ENCODE measurements around the gene ZNF607. TPM values are rescaled to one million over a fixed set of nuclear protein-coding genes. Genes with fewer than 3 reads are reported as not detected.

Gene ZNF607
- total and polyA plus RNA-seq, 2 donors (not counting 3 experiments of a cell fraction or from before 2014, with no cell fraction given) = 1.3 to 5.2 TPM

GRCh38 chr19:37706052-37706605 is 13.4 kb downstream of the ZNF607 start:
- BruUV-seq (replicated peaks) = no TSS peak
- DNase-seq (ENCODE audit: low read depth, low spot score) (no peak), FAIRE-seq (no peak)
- no peak overlapping the region for H3K4me3 ChIP-seq (replicated peaks in 1 of 3; ENCODE audit: insufficient read depth in 1 of 3, low read depth in 1 of 3, low read length in 3 of 3)
- intact Hi-C loops (cut with micrococcal nuclease) = no loop called here
- H3K9me1 ChIP-seq (replicated peaks; ENCODE audit: control insufficient read depth, extremely low read depth, insufficient read depth, low read length) = no peaks in the 10 kb centered on the region
- CTCF ChIA-PET = no interaction called here
- no peak overlapping the region for H3K27ac ChIP-seq (ENCODE audit: insufficient read depth, low read depth, low read length)
- POLR2A ChIA-PET = no interaction called here
- no peaks in the 10 kb centered on the region for H3K4me1 ChIP-seq (ENCODE audit: control insufficient read depth, extremely low read depth, insufficient read depth, low read length)
- no peak overlapping the region for H3K9ac ChIP-seq (replicated peaks; ENCODE audit: extremely low read depth, insufficient read depth, low read length)
- no peak overlapping the region for H3K4me2 ChIP-seq (ENCODE audit: insufficient read depth, low read length)
- no peaks in the 10 kb centered on the region for H3K27me3 ChIP-seq (ENCODE audit: control insufficient read depth in 2 of 2, insufficient read depth in 2 of 2, low read length in 2 of 2)
- no peaks in the 10 kb centered on the region for H3K79me2 ChIP-seq (ENCODE audit: control insufficient read depth, insufficient read depth, low read length)
- no peaks in the 10 kb centered on the region for H3K9me3 ChIP-seq (replicated peaks; ENCODE audit: control insufficient read depth, insufficient read depth, low read length)
- H4K20me1 ChIP-seq (replicated peaks; ENCODE audit: control insufficient read depth, extremely low read depth, insufficient read depth, low read length) = no peaks in the 10 kb centered on the region
- TF ChIP-seq CTCF (IDR thresholded peaks at IDR 0.05; ENCODE audit: extremely low read depth in 1 of 2, insufficient read depth in 1 of 2, low read depth in 1 of 2, low read length in 2 of 2) (no peak), MYC (IDR thresholded peaks at IDR 0.05; ENCODE audit: low read depth, low read length) (no peak), POLR2AphosphoS5 (IDR thresholded peaks at IDR 0.05; ENCODE audit: insufficient read depth, low read depth, low read length) (no peak), FOS (IDR thresholded peaks at IDR 0.05; ENCODE audit: borderline replicate concordance, insufficient read depth, low read length) (no peak), GATA2 (IDR thresholded peaks at IDR 0.05; ENCODE audit: insufficient read depth, insufficient read length, low read depth, low read length) (no peak), EZH2 (IDR thresholded peaks at IDR 0.05; ENCODE audit: borderline replicate concordance, low read depth, low read length, severe bottlenecking) (no peak), MAX (IDR thresholded peaks at IDR 0.05; ENCODE audit: insufficient read depth, insufficient read length) (no peak), POLR2A (IDR thresholded peaks at IDR 0.05; ENCODE audit: low read depth, low read length) (no peak), JUN (IDR thresholded peaks at IDR 0.05; ENCODE audit: borderline replicate concordance, insufficient read depth, insufficient read length, low read depth) (no peak)
- peaks cover 0 to 2% of the 10 kb centered on the region in 2 experiments for H3K36me3 ChIP-seq (ENCODE audit: control insufficient read depth in 2 of 2, extremely low read depth in 1 of 2, insufficient read depth in 2 of 2, low read length in 2 of 2)
- dilution Hi-C loops (cut with MboI; ENCODE audit: extremely low pct_ligation_motif_present, low sequenced_read_pairs) = no loop called here
- no peak overlapping the region for H2AFZ ChIP-seq (ENCODE audit: low read depth, low read length)
